Embryonic facial prominence (tissue), 1 donor: Measurements from ENCODE around the gene EPHX1.
"Not testable (repeated sequence)": the region's sequence is repeated elsewhere in the genome, so short reads cannot be mapped to it uniquely, and the experiment has no call there.

Experiments
- DNase-seq: peaks from one replicate; pipeline ENCODE4 v3.0.0-alpha.2; 2016; ENCODE audit errors: extremely low spot score

EPHX1 gene

GRCh38 chr1:225881081-225881958 is 71.4 kb downstream of the EPHX1 start:
- DNase-seq = no peak

GRCh38 chr1:225881959-225882693 is 72.2 kb downstream of the EPHX1 start, which contains the start of gene TMEM63A:
TMEM63A (minus strand) TSS chr1:225882380; CDS start chr1:225877580, 4,800 bp downstream.
- DNase-seq = peak; percentile 52

- DNase-seq = no peak
Measured at GRCh38 chr1:225882694-225883615, 73.0 kb downstream of the EPHX1 start.

- no peak for DNase-seq
Measured at GRCh38 chr1:225883616-225884265, 73.8 kb downstream of the EPHX1 start.

- DNase-seq = no peak
Measured at GRCh38 chr1:225885336-225885735, 75.4 kb downstream of the EPHX1 start.

GRCh38 chr1:225886159-225887029 is 76.5 kb downstream of the EPHX1 start:
- DNase-seq = no peak

GRCh38 chr1:225887030-225887314 is 77.0 kb downstream of the EPHX1 start:
- DNase-seq = no peak

GRCh38 chr1:225887554-225888288 is 77.8 kb downstream of the EPHX1 start:
- not testable (repeated sequence) for DNase-seq

- no peak for DNase-seq
Measured at GRCh38 chr1:225888289-225888897, 78.5 kb downstream of the EPHX1 start.

GRCh38 chr1:225888898-225889601 is 79.1 kb downstream of the EPHX1 start, which contains the start of gene LEFTY1:
LEFTY1 (minus strand) TSS chr1:225889146; CDS start chr1:225889066, 80 bp downstream.
- DNase-seq = no peak

GRCh38 chr1:225889743-225890142 is 79.8 kb downstream of the EPHX1 start:
- no peak for DNase-seq

GRCh38 chr1:225890346-225891228 is 80.7 kb downstream of the EPHX1 start:
- no peak for DNase-seq

- no peak for DNase-seq
Measured at GRCh38 chr1:225891229-225891972, 81.5 kb downstream of the EPHX1 start.

GRCh38 chr1:225892307-225892706 is 82.4 kb downstream of the EPHX1 start:
- DNase-seq = no peak
